GOT3 (cell line): Measurements from ENCODE around the gene BCAT1.

Experiments used
- DNase-seq: peaks from one replicate; lab custom pipeline; 2025; ENCODE audit warnings: mixed read lengths; lab: John Stamatoyannopoulos, UW

Gene BCAT1

GRCh38 chr12:24769682-24770081 lies 179.2 kb downstream of the BCAT1 start:
- DNase-seq = no peak

GRCh38 chr12:24768415-24768814 lies 180.5 kb downstream of the BCAT1 start:
- no peak for DNase-seq

- no peak for DNase-seq
Measured at GRCh38 chr12:24767016-24767415, 181.9 kb downstream of the BCAT1 start.

GRCh38 chr12:24764712-24765111 lies 184.2 kb downstream of the BCAT1 start:
- no peak for DNase-seq

GRCh38 chr12:24760606-24761378 lies 188.1 kb downstream of the BCAT1 start:
- no peak for DNase-seq

- no peak for DNase-seq
Measured at GRCh38 chr12:24760162-24760561, 188.7 kb downstream of the BCAT1 start.
